ENCODE data around the gene SLC45A1. TPM values are rescaled to one million over a fixed set of nuclear protein-coding genes. Genes with fewer than 3 reads are reported as not detected.

SLC45A1 gene
- total RNA-seq, 1 donor from 2014 or later, result 0.79 TPM

- Histone ChIP-seq H3K27me3 (ENCODE audit: control insufficient read depth, insufficient read depth, low read length) (no peaks in the 10 kb centered on the region), H3K4me3 (ENCODE audit: low read depth, low read length) (no peak overlapping the region), H3K36me3 (ENCODE audit: control insufficient read depth, insufficient read depth, low read length) (peaks cover 1% of the 10 kb centered on the region)
- no peak for TF ChIP-seq CTCF (IDR thresholded peaks at IDR 0.05; ENCODE audit: insufficient read depth, low read length, poor library complexity, severe bottlenecking)
- no peak for DNase-seq (ENCODE audit: low read depth)
Measured at GRCh38 chr1:8349961-8350360, 32.0 kb downstream of the SLC45A1 start.

GRCh38 chr1:8350914-8351684 is 33.2 kb downstream of the SLC45A1 start:
- no peak overlapping the region for H3K4me3 ChIP-seq (ENCODE audit: low read depth, low read length)
- H3K27me3 ChIP-seq (ENCODE audit: control insufficient read depth, insufficient read depth, low read length), result no peaks in the 10 kb centered on the region
- DNase-seq (ENCODE audit: low read depth), result no peak
- H3K36me3 ChIP-seq (ENCODE audit: control insufficient read depth, insufficient read depth, low read length), result peaks cover 1% of the 10 kb centered on the region
- TF ChIP-seq CTCF (IDR thresholded peaks at IDR 0.05; ENCODE audit: insufficient read depth, low read length, poor library complexity, severe bottlenecking), result no peak

- TF ChIP-seq CTCF (IDR thresholded peaks at IDR 0.05; ENCODE audit: insufficient read depth, low read length, poor library complexity, severe bottlenecking), result peak; percentile 77
- Histone ChIP-seq H3K4me3 (ENCODE audit: low read depth, low read length) (no peak overlapping the region), H3K36me3 (ENCODE audit: control insufficient read depth, insufficient read depth, low read length) (peaks cover 3% of the 10 kb centered on the region), H3K27me3 (ENCODE audit: control insufficient read depth, insufficient read depth, low read length) (no peaks in the 10 kb centered on the region)
- no peak for DNase-seq (ENCODE audit: low read depth)
Measured at GRCh38 chr1:8351693-8352470, 34.0 kb downstream of the SLC45A1 start.

- H3K4me3 ChIP-seq (ENCODE audit: low read depth, low read length), result no peak overlapping the region
- TF ChIP-seq CTCF (IDR thresholded peaks at IDR 0.05; ENCODE audit: insufficient read depth, low read length, poor library complexity, severe bottlenecking), result no peak
- DNase-seq (ENCODE audit: low read depth), result no peak
- H3K27me3 ChIP-seq (ENCODE audit: control insufficient read depth, insufficient read depth, low read length), result no peaks in the 10 kb centered on the region
- H3K36me3 ChIP-seq (ENCODE audit: control insufficient read depth, insufficient read depth, low read length), result peaks cover 4% of the 10 kb centered on the region
Measured at GRCh38 chr1:8352471-8352845, 34.5 kb downstream of the SLC45A1 start.

GRCh38 chr1:8352886-8353785 is 35.2 kb downstream of the SLC45A1 start:
- no peak for DNase-seq (ENCODE audit: low read depth)
- Histone ChIP-seq H3K36me3 (ENCODE audit: control insufficient read depth, insufficient read depth, low read length) (peaks cover 9% of the 10 kb centered on the region), H3K4me3 (ENCODE audit: low read depth, low read length) (no peak overlapping the region), H3K27me3 (ENCODE audit: control insufficient read depth, insufficient read depth, low read length) (no peaks in the 10 kb centered on the region)
- no peak for TF ChIP-seq CTCF (IDR thresholded peaks at IDR 0.05; ENCODE audit: insufficient read depth, low read length, poor library complexity, severe bottlenecking)
